WI38 (cell line): ENCODE measurements around the gene CLASP1.

Experiments
- H3K4me3 ChIP-seq: 2 replicates; pipeline ENCODE4 v1.5.1; 2011; ENCODE audit warnings: low read depth, mild to moderate bottlenecking, control low read depth, low read length
- CTCF ChIP-seq: IDR thresholded peaks from 2 replicates; pipeline ENCODE4 v1.5.1; 2012; ENCODE audit warnings: low read depth, mild to moderate bottlenecking, control low read depth, low read length

CLASP1 gene

DNA sequence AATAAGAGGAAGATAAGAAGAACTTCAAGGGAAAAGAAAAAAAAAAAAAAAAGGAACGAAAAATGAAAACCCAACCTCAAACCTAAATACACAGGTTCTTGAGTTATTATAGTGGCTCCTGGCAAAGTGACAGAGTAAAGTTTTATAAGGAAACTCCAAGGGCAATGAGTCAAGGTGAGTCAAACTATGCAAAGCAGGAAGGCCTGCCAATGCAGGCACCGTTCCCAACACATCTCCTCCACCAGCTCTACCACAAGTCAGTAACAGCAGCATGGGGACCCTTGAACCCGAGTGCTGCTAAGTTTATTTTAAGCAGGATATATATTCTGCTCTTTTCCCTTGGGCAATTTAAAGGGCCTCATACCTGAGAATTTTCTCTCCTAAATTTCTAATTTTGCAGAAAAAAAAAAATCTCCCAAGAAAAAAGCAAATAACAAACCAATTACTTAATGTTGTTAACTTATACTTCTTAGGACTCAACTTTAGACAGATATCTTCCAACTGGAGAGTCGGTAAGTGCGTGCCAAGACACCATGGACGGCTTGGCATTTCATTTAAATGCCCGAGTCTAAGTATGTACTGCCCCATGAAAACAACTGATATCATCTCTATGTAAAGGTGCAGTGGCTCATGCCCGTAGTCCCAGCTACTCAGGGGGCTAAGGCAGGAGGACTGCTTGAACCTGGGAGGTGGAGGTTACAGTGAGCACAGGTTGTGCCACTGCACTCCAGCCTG is 288.5 kb downstream of the CLASP1 start:
- TF ChIP-seq CTCF: no peak
- no peak overlapping the region for H3K4me3 ChIP-seq

DNA sequence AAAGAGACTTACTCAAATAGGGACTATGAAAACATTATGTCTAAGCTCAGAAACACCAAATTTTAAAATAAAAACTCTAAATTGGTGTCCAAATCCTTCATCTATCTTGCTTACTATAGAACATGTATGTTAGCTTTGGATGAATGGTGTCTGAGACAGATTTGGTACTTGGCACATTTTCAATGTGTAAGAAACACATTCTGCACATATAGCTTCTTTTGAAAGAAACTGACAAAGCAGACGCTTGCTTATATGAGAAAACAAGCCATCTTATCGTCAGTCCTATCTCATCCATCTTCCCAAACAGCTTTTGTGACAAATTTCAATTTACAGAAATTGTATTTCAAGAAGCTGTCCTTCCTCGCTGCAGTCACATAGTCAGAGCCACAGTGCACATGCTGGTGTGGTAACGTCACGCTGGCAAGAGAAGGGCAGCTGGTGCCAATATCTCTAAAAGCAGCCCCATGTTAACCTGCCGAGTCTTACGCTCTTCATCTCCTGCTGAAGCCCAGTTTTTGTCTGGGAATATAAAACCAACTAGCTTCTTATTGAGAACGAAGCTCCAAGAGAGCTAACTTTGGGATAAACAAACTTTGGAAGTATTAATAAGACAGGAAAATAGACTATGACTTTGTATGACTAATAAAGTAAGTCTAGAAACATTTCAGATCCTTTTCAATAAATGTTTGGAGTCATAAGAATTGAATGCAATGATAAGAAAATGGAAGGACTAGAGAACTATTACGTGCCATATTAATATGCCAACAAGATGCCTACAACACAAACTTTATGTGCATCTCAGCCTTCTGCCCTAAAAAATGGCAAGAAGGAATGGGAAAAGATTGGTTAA is 289.3 kb downstream of the CLASP1 start:
- TF ChIP-seq CTCF: no peak
- no peak overlapping the region for H3K4me3 ChIP-seq

DNA sequence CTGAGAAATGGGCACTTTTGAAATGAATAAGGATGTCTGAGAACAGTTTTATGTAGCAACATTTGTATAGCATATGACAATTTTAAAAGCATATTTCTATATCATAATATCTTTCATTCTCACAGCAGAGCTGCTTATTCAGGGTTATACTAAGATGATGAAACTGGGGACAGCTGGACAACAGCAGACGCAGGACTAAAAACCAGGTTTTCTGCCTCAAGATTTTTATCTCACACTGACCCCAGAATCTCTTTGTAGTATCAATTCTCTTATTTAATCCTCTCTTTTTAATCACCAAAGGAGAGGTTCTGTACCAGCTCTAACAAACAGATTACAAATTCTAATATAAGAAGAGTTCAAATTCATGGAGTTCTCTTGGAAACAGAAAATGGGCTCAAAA is 290.1 kb downstream of the CLASP1 start:
- H3K4me3 ChIP-seq: no peak overlapping the region

DNA sequence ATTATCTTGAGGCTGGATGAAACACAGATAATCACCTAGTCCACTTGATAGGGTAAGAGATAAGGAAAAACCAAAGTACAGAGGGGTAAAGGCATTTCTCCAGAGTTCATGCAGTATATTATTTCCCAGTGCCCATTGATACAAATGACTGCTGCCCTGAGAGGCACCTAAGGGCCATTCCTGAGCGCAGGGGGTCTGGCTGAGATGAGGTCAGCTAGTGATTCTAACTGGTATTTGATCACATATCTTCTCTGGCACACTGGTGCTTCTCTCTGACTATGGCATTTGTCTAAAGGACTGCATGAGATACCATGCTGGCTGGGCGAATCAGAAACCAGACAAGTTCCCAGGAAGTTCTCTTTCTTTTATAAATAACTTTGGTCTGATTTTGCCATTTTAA is 291.0 kb downstream of the CLASP1 start:
- no peak overlapping the region for H3K4me3 ChIP-seq
- TF ChIP-seq CTCF: no peak

More for the DNA sequence above, 290.1 kb downstream of the CLASP1 start:
- TF ChIP-seq CTCF: no peak

GRCh38 chr2:121356058-121356640 is 293.1 kb downstream of the CLASP1 start:
- peak; percentile 74 for TF ChIP-seq CTCF
- H3K4me3 ChIP-seq: no peak overlapping the region

- TF ChIP-seq CTCF: no peak
- no peak overlapping the region for H3K4me3 ChIP-seq
Measured at GRCh38 chr2:121355488-121355887, 293.8 kb downstream of the CLASP1 start.
